ENCODE results near the gene SMCHD1.

DNA sequence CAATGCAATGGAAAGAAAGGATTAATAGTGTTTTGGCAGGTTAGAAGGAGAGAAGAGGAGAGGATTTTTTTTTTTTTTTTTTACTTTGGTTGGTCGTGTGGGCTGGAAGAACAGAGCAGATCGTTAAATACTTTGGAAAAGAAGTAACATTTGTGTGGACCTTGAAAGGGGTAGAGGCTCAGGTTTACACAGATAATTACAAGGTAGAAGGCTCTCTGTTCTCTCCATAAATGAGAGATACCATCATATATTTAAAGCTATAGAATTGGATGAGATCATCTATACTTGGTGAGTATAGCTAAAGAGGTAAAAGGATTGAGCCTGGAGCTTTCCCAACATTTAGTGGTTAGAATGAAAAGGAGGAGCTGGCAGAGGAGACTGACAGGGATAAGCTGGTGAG lies 49.0 kb downstream of the SMCHD1 start:
- TF ChIP-seq, protein P1, sequence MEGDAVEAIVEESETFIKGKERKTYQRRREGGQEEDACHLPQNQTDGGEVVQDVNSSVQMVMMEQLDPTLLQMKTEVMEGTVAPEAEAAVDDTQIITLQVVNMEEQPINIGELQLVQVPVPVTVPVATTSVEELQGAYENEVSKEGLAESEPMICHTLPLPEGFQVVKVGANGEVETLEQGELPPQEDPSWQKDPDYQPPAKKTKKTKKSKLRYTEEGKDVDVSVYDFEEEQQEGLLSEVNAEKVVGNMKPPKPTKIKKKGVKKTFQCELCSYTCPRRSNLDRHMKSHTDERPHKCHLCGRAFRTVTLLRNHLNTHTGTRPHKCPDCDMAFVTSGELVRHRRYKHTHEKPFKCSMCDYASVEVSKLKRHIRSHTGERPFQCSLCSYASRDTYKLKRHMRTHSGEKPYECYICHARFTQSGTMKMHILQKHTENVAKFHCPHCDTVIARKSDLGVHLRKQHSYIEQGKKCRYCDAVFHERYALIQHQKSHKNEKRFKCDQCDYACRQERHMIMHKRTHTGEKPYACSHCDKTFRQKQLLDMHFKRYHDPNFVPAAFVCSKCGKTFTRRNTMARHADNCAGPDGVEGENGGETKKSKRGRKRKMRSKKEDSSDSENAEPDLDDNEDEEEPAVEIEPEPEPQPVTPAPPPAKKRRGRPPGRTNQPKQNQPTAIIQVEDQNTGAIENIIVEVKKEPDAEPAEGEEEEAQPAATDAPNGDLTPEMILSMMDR (IDR thresholded peaks at IDR 0.05; ENCODE audit: insufficient read depth, low read depth, low read length): no peak
- TF ChIP-seq EZH2 (IDR thresholded peaks at IDR 0.05; ENCODE audit: insufficient read depth, low read length): no peak
